ENCODE data around the gene L3MBTL3.

The L3MBTL3 gene

GRCh38 chr6:130063806-130064205, 45.4 kb downstream of the L3MBTL3 start:
- no peak for DNase-seq (ENCODE audit: low spot score)
- in situ Hi-C loops (cut with MboI; ENCODE audit: low pct_unique_long_range_greater_than_20kb, low sequenced_read_pairs, unreplicated experiment): no loop called here
- TF ChIP-seq, protein P1, sequence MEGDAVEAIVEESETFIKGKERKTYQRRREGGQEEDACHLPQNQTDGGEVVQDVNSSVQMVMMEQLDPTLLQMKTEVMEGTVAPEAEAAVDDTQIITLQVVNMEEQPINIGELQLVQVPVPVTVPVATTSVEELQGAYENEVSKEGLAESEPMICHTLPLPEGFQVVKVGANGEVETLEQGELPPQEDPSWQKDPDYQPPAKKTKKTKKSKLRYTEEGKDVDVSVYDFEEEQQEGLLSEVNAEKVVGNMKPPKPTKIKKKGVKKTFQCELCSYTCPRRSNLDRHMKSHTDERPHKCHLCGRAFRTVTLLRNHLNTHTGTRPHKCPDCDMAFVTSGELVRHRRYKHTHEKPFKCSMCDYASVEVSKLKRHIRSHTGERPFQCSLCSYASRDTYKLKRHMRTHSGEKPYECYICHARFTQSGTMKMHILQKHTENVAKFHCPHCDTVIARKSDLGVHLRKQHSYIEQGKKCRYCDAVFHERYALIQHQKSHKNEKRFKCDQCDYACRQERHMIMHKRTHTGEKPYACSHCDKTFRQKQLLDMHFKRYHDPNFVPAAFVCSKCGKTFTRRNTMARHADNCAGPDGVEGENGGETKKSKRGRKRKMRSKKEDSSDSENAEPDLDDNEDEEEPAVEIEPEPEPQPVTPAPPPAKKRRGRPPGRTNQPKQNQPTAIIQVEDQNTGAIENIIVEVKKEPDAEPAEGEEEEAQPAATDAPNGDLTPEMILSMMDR (IDR thresholded peaks at IDR 0.05; ENCODE audit: extremely low read depth, insufficient read depth, missing control alignments): no peak

DNA sequence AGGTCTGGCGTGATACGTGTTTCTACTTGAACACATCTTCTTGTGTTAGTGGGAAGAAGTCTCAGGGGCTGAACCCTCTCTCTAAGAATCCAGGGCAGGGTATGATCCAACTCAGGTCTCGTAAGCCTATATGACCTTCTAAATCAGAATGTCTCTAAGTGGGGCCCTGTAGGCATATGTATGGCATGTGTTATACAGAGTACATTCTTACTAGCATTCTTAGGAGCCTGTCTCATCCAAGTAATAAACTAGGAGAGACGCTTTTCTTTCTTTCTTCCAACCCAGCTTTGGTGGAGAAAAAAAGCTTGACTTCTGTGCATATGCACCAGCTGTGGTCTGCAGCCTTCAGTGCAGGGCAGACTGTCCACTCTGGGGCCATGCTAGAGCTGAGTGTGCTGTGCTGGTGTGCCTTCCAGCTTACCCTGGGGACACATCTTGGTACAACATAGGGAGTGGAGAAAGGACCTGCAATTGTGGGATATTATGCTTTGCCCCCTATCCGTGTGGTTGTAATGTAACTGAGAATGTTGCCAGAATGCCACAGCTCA, 47.3 kb downstream of the L3MBTL3 start:
- TF ChIP-seq, protein P1 (IDR thresholded peaks at IDR 0.05; ENCODE audit: extremely low read depth, insufficient read depth, missing control alignments): no peak
- in situ Hi-C loops (cut with MboI; ENCODE audit: low pct_unique_long_range_greater_than_20kb, low sequenced_read_pairs, unreplicated experiment): no loop called here
- DNase-seq (ENCODE audit: low spot score): no peak

DNA sequence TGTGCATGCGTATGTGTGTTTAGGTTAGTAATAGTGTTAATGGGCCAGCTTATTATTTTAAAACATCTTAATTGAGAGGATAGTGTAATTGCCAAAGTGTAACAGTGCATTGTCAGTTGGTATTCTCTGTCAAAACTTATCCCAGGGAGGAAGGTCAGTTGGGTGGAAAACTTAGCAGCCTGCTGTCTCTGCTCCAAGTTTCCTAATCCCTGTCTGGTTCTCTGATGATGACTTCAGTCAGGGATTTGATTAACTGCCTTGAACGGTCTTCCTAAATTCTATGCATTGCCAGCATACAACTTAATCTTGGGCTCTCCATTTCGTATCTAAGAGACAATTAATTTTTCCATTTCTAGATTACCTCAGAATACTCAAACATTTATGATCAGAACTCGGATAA, 51.1 kb downstream of the L3MBTL3 start:
- in situ Hi-C loops (cut with MboI; ENCODE audit: low pct_unique_long_range_greater_than_20kb, low sequenced_read_pairs, unreplicated experiment): no loop called here
- no peak for DNase-seq (ENCODE audit: low spot score)
- TF ChIP-seq, protein P1 (IDR thresholded peaks at IDR 0.05; ENCODE audit: extremely low read depth, insufficient read depth, missing control alignments): no peak

GRCh38 chr6:130070326-130070725, 51.9 kb downstream of the L3MBTL3 start:
- in situ Hi-C loops (cut with MboI; ENCODE audit: low pct_unique_long_range_greater_than_20kb, low sequenced_read_pairs, unreplicated experiment): no loop called here
- DNase-seq (ENCODE audit: low spot score): no peak
- TF ChIP-seq, protein P1 (IDR thresholded peaks at IDR 0.05; ENCODE audit: extremely low read depth, insufficient read depth, missing control alignments): no peak

DNA sequence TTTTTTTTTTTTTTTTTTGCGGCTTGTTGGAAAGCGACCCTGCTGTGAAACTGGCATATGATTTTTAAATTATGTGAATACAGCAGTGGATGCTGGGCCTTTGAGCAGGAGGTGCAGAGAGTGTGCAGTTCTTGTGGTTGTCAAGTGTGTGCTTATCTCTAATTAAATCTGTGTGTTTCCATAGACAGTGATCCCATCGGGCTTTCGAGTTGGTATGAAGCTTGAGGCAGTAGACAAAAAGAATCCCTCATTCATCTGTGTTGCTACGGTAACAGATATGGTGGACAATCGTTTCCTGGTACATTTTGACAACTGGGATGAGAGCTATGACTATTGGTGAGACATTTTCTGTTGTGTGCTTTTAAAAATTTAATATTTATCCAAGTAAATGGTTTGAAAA, 52.4 kb downstream of the L3MBTL3 start:
- no peak for DNase-seq (ENCODE audit: low spot score)
- TF ChIP-seq, protein P1 (IDR thresholded peaks at IDR 0.05; ENCODE audit: extremely low read depth, insufficient read depth, missing control alignments): no peak
- in situ Hi-C loops (cut with MboI; ENCODE audit: low pct_unique_long_range_greater_than_20kb, low sequenced_read_pairs, unreplicated experiment): no loop called here

DNA sequence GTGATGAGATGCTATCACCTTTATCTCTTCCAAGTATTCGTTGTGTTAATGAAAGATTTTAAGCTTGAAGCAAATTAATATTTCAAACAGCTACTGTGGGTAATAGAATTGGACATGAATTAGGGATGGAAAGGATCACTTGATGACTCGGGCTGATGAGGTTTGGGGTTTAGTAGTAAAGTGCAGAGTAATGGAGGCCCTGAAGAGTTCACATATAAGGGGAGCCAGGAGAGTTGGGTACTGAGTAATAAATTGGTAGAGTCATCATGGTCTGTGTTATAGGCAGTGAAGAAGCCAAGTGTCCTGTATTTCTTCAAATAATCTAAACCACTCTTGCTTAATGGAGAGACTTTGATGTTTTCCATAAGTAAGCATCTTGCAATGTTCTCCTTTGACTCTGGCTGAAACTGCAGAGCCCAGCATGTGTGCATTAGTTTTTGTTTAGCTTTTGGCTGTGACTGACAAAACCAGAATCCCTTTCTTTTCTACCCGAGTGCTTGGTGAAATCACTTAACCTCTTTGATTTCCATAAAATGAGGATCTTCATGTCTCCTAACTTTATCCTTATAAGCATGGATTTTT, 57.6 kb downstream of the L3MBTL3 start:
- DNase-seq (ENCODE audit: low spot score): no peak
- in situ Hi-C loops (cut with MboI; ENCODE audit: low pct_unique_long_range_greater_than_20kb, low sequenced_read_pairs, unreplicated experiment): no loop called here
- TF ChIP-seq, protein P1 (IDR thresholded peaks at IDR 0.05; ENCODE audit: extremely low read depth, insufficient read depth, missing control alignments): no peak
